Spleen (tissue), 11 donors: ENCODE data around the gene FABP3. TPM values are rescaled to one million over a fixed set of nuclear protein-coding genes. Genes with fewer than 3 reads are reported as not detected.

Experiments used
- DNase-seq: peaks from one replicate; pipeline ENCODE4 v3.0.0-alpha.2; 2020
- H3K27ac ChIP-seq, 8 donors: fragments of 200-600 bp; sonication (generic) in 7 of 8; 1 replicate in 4 of 8; 2 replicates in 4 of 8; pipeline versions ENCODE4 v1.5.0 to v1.8.0; 2016 to 2021; ENCODE audit warnings: inconsistent platforms in 4 of 8, mild to moderate bottlenecking in 4 of 8, moderate library complexity in 1 of 8
- H3K27me3 ChIP-seq, 7 donors: fragments of 200-600 bp; sonication (generic) in 6 of 7; replicated peaks in 1 of 7; 1 replicate in 4 of 7; 2 replicates in 3 of 7; pipeline versions ENCODE4 v1.5.0 to v1.8.0; 2016 to 2021; ENCODE audit warnings: inconsistent platforms in 3 of 7, mild to moderate bottlenecking in 1 of 7
- H3K36me3 ChIP-seq, 6 donors: fragments of 200-600 bp; sonication (generic) in 5 of 6; 1 replicate in 4 of 6; 2 replicates in 2 of 6; pipeline versions ENCODE4 v1.5.0 to v1.8.0; 2016 to 2021; ENCODE audit warnings: inconsistent platforms in 2 of 6
- H3K4me1 ChIP-seq, 6 donors: fragments of 200-600 bp; sonication (generic) in 5 of 6; 1 replicate in 3 of 6; 2 replicates in 3 of 6; pipeline versions ENCODE4 v1.5.0 to v1.8.0; 2016 to 2021; ENCODE audit warnings: inconsistent platforms in 3 of 6
- H3K4me3 ChIP-seq, 8 donors: fragments of 200-600 bp; sonication (generic) in 7 of 8; 1 replicate in 4 of 8; 2 replicates in 4 of 8; pipeline versions ENCODE4 v1.5.0 to v1.8.0; 2016 to 2021; ENCODE audit warnings: inconsistent platforms in 4 of 8, mild to moderate bottlenecking in 4 of 8, moderate library complexity in 2 of 8
- H3K9me3 ChIP-seq, 8 donors: fragments of 200-600 bp; sonication (generic) in 7 of 8; 1 replicate in 4 of 8; 2 replicates in 4 of 8; pipeline versions ENCODE4 v1.5.0 to v1.8.0; 2016 to 2021; ENCODE audit warnings: inconsistent platforms in 4 of 8
- CTCF ChIP-seq, 11 experiments: fragments of 200-600 bp in 7 of 11; fragments of 450-650 bp in 4 of 11; sonication (generic) in 4 of 11; IDR thresholded peaks in 8 of 11; conservative IDR thresholded peaks in 3 of 11; 1 replicate in 7 of 11; 2 replicates in 4 of 11; pipeline versions ENCODE4 v1.4.0 to v1.8.0; 2016 to 2021; ENCODE audit warnings: antibody characterized with exemption in 11 of 11, inconsistent platforms in 4 of 11, mild to moderate bottlenecking in 1 of 11
- POLR2A ChIP-seq, 3 donors: fragments of 450-650 bp; IDR thresholded peaks; one replicate each; pipeline ENCODE4 v1.5.1; 2017; ENCODE audit warnings: antibody characterized with exemption in 3 of 3, mild to moderate bottlenecking in 1 of 3
- POLR2AphosphoS5 ChIP-seq, 3 donors: sonication (generic); formaldehyde crosslinking; IDR thresholded peaks; one replicate each; pipeline ENCODE4 v1.5.1; 2017; ENCODE audit warnings: antibody characterized with exemption in 3 of 3
- WGBS, 5 donors: extraction: QIAGEN DNeasy Blood & Tissue Kit in 3 of 5; methylation state at CpG; one replicate each; pipeline versions ENCODE4 v1.1.5 to v1.1.7; 2013 to 2018; 5-methylcytosine and 5-hydroxymethylcytosine counted together
- intact Hi-C: fragments of 100-400 bp; cut with DNase I; formaldehyde crosslinking; loops from one replicate; pipeline ENCODE4 v1.15.0; 2023; ENCODE audit warnings: low total_unique reads
- polyA plus RNA-seq, 3 donors: library from polyadenylated mRNA; stranded (reverse); fragments of 200-250 nt; gene quantifications; one replicate each; pipeline ENCODE4 v1.2.1, GENCODE V29; 2013
- total RNA-seq, 7 donors: library from RNA; depleted of rRNA in 3 of 7; stranded (reverse); fragments of >200 nt in 3 of 7; fragmentation: NEBNext Ultra II Directional in 4 of 7; extraction: Animal tissue kit (Norgen Biotek cat#: 25700) in 4 of 7; gene quantifications; one replicate each; pipeline versions ENCODE4 v1.1.0 to v1.2.1, GENCODE V29; 2016 to 2021
- donor health status: healthy with polysubstance abuse.
- donor health status: DM: no; HTN: no; CAD: no; lungs with moderate emphysema.
- donor health status: DM: no; HTN: no; CAD: no.
- donor health status: Bipolar disorder and iron deficiency.
- donor health status: healthy.
- donor health status: DM: no; HTN: no; CAD: no.
- donor health status: DM: yes; HTN: yes; CAD: no.

FABP3 gene
- total and polyA plus RNA-seq, 10 donors, result 4.1 to 57.1 (median 23.4) TPM

DNA sequence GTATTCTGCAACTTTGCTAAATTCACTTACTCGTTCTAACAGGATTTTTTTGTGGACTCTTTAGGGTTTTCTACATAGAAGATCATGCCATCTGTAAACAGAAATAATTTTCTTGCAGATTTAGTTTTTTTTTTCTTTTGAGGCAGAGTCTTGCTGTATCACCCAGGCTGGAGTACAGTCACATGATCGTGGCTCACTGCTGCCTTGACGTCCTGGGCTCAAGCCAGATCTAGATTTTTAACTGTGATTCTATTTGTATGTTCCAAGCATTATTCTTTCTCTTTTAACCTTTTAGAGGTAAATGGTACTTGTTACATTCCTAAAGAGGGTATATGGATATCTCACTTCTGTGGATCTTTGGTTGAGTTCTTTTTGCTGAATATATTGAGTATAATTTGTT lies 18.6 kb downstream of the FABP3 start:
- Histone ChIP-seq H3K4me3 (no peak overlapping the region), H3K27me3 (no peaks in the 10 kb centered on the region), H3K27ac (no peak overlapping the region), H3K36me3 (peaks cover 0 to 99% (median 51%) of the 10 kb centered on the region in 6 donors), H3K9me3 (no peaks in the 10 kb centered on the region), H3K4me1 (no peaks in the 10 kb centered on the region)
- WGBS, 5 donors, result 69 to 73% (median 72%) methylated on average over 3 of the region's 3 CpGs
- no peak for DNase-seq
- TF ChIP-seq POLR2AphosphoS5 (IDR thresholded peaks at IDR 0.05), result no peak
- intact Hi-C loops, result no loop called here

DNA sequence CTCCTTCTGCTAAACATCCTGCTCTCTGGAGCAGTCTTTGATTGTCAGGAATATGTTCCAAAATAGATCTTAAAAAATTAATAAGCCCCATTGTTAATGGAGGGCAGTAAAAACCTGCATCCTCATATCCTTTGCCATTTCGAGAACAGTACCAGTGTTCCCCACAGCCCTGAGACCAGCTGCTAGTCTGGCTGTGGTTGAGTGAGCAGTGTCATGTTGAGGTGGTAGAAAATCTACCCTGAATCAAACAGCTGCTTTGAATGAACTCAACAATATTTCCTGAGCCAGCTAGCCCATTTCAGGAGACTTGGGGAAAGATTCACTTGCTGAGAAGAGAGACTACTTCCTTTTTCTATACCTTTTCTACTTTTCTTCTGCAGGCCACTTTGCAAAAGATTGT lies 24.4 kb downstream of the FABP3 start:
- H3K36me3 ChIP-seq, result peaks cover 0 to 99% (median 58%) of the 10 kb centered on the region in 6 donors
- H3K27ac ChIP-seq, result no peak overlapping the region
- TF ChIP-seq CTCF (IDR thresholded peaks at IDR 0.05 in 8 of 11, conservative IDR thresholded peaks at IDR 0.05 in 3 of 11) (no peak), POLR2AphosphoS5 (IDR thresholded peaks at IDR 0.05) (no peak), POLR2A (IDR thresholded peaks at IDR 0.05) (no peak)
- intact Hi-C loops, result no loop called here
- WGBS, 5 donors, result 53 to 86% (median 83%) methylated on average over 1 of the region's 1 CpG
- no peak for DNase-seq
- no peaks in the 10 kb centered on the region for H3K9me3 ChIP-seq
- peaks cover 0 to 5% (median 0%) of the 10 kb centered on the region in 6 donors for H3K4me1 ChIP-seq
- H3K27me3 ChIP-seq, result no peaks in the 10 kb centered on the region
- no peak overlapping the region for H3K4me3 ChIP-seq

GRCh38 chr1:31346785-31347184 lies 26.1 kb downstream of the FABP3 start:
- TF ChIP-seq CTCF (IDR thresholded peaks at IDR 0.05 in 8 of 11, conservative IDR thresholded peaks at IDR 0.05 in 3 of 11) (no peak), POLR2A (IDR thresholded peaks at IDR 0.05) (no peak), POLR2AphosphoS5 (IDR thresholded peaks at IDR 0.05) (no peak)
- Histone ChIP-seq H3K36me3 (peaks cover 0 to 99% (median 50%) of the 10 kb centered on the region in 6 donors), H3K4me1 (peaks cover 0 to 5% (median 0%) of the 10 kb centered on the region in 6 donors), H3K9me3 (no peaks in the 10 kb centered on the region), H3K4me3 (no peak overlapping the region), H3K27me3 (no peaks in the 10 kb centered on the region), H3K27ac (no peak overlapping the region)
- no peak for DNase-seq
- intact Hi-C loops, result no loop called here

DNA sequence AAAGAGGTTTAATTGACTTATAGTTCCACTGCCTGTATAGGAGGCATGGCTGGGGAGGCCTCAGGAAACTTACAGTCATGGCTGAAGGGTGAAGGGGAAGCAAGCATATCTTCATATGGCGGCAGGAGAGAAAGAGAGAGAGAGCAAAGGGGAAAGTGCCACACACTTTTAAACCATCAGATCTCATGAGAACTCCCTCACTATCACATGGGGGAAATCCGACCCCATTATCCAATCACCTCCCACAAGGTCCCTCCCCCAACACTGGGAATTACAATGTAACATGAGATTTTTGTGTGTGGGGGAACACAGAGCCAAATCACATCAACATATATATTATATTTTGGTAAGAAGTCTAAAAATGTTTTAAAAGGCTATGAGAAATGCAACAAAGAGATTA lies 27.2 kb downstream of the FABP3 start:
- intact Hi-C loops, result no loop called here
- no peak for TF ChIP-seq POLR2A (IDR thresholded peaks at IDR 0.05)
- no peak for TF ChIP-seq POLR2AphosphoS5 (IDR thresholded peaks at IDR 0.05)
- TF ChIP-seq CTCF (IDR thresholded peaks at IDR 0.05 in 8 of 11, conservative IDR thresholded peaks at IDR 0.05 in 3 of 11), result no peak
- DNase-seq, result no peak

GRCh38 chr1:31344503-31344902 lies 28.4 kb downstream of the FABP3 start:
- peaks cover 0 to 5% (median 0%) of the 10 kb centered on the region in 6 donors for H3K4me1 ChIP-seq
- WGBS, 5 donors, result 0 to 96% (median 42%) methylated on average over 1 of the region's 1 CpG
- no peaks in the 10 kb centered on the region for H3K9me3 ChIP-seq
- intact Hi-C loops, result no loop called here
- DNase-seq, result no peak
- TF ChIP-seq POLR2AphosphoS5 (IDR thresholded peaks at IDR 0.05) (no peak), CTCF (IDR thresholded peaks at IDR 0.05 in 8 of 11, conservative IDR thresholded peaks at IDR 0.05 in 3 of 11) (no peak), POLR2A (IDR thresholded peaks at IDR 0.05) (no peak)
- H3K27me3 ChIP-seq, result no peaks in the 10 kb centered on the region
- peaks cover 0 to 99% (median 35%) of the 10 kb centered on the region in 6 donors for H3K36me3 ChIP-seq
- H3K4me3 ChIP-seq, result no peak overlapping the region
- no peak overlapping the region for H3K27ac ChIP-seq

More for the DNA sequence above, 27.2 kb downstream of the FABP3 start:
- Histone ChIP-seq H3K4me1 (peaks cover 0 to 5% (median 0%) of the 10 kb centered on the region in 6 donors), H3K27me3 (no peaks in the 10 kb centered on the region), H3K27ac (no peak overlapping the region), H3K36me3 (peaks cover 0 to 99% (median 42%) of the 10 kb centered on the region in 6 donors), H3K9me3 (no peaks in the 10 kb centered on the region), H3K4me3 (no peak overlapping the region)
- WGBS, 5 donors, result 89 to 97% (median 93%) methylated on average over 2 of the region's 2 CpGs
